H9 (cell line): ENCODE results near the gene XCL2. TPM values are rescaled to one million over a fixed set of nuclear protein-coding genes. Genes with fewer than 3 reads are reported as not detected.
"Not testable (repeated sequence)": the region's sequence is repeated elsewhere in the genome, so short reads cannot be mapped to it uniquely, and the experiment has no call there.

ENCODE experiments used
- DNase-seq: peaks from one replicate; pipeline ENCODE4 v3.0.0-alpha.2; 2017
- H2AFZ ChIP-seq: one replicate; pipeline ENCODE4 v1.6.1; 2013; ENCODE audit warnings: mild to moderate bottlenecking, low read length, control low read depth, moderate library complexity
- H2AK5ac ChIP-seq: 2 replicates; pipeline ENCODE4 v1.6.1; 2013; ENCODE audit warnings: low read length, control low read depth, mixed read lengths; ENCODE audit not compliant: insufficient read length
- H2BK120ac ChIP-seq: one replicate; pipeline ENCODE4 v1.6.1; 2013; ENCODE audit warnings: low read depth, mild to moderate bottlenecking, low read length, control low read depth, inconsistent platforms; ENCODE audit not compliant: poor library complexity, severe bottlenecking
- H2BK12ac ChIP-seq: 2 replicates; pipeline ENCODE4 v1.6.1; 2013; ENCODE audit warnings: low read length, control low read depth, mixed read lengths, low read depth; ENCODE audit not compliant: insufficient read length
- H2BK15ac ChIP-seq: 2 replicates; pipeline ENCODE4 v1.6.1; 2013; ENCODE audit warnings: low read depth, low read length, control low read depth
- H2BK20ac ChIP-seq: one replicate; pipeline ENCODE4 v1.6.1; 2013; ENCODE audit warnings: low read depth, mild to moderate bottlenecking, low read length, control low read depth, inconsistent platforms; ENCODE audit not compliant: poor library complexity, severe bottlenecking
- H2BK5ac ChIP-seq: 2 replicates; pipeline ENCODE4 v1.6.1; 2013; ENCODE audit warnings: low read length, control low read depth, mixed read lengths; ENCODE audit not compliant: insufficient read length
- H3K14ac ChIP-seq: 2 replicates; pipeline ENCODE4 v1.6.1; 2013; ENCODE audit warnings: low read length, control low read depth; ENCODE audit not compliant: insufficient read depth
- H3K18ac ChIP-seq: 2 replicates; pipeline ENCODE4 v1.6.1; 2013; ENCODE audit warnings: low read depth, mild to moderate bottlenecking, mixed read lengths, low read length, control low read depth; ENCODE audit not compliant: insufficient read length
- H3K23ac ChIP-seq: 2 replicates; pipeline ENCODE4 v1.6.1; 2013; ENCODE audit warnings: low read length, control low read depth, mixed read lengths, low read depth; ENCODE audit not compliant: insufficient read length
- H3K23me2 ChIP-seq: 2 replicates; pipeline ENCODE4 v1.6.1; 2013; ENCODE audit warnings: low read depth, mild to moderate bottlenecking, mixed read lengths, low read length, control low read depth; ENCODE audit not compliant: insufficient read length, poor library complexity, severe bottlenecking
- H3K27ac ChIP-seq: 2 replicates; pipeline ENCODE4 v1.5.1; 2013; ENCODE audit warnings: low read length, control low read depth, mixed read lengths, low read depth; ENCODE audit not compliant: insufficient read length
- H3K27me3 ChIP-seq: 2 replicates; pipeline ENCODE4 v1.6.1; 2013; ENCODE audit warnings: low read length, control low read depth, inconsistent platforms; ENCODE audit not compliant: insufficient read depth
- H3K4ac ChIP-seq: 2 replicates; pipeline ENCODE4 v1.6.1; 2013; ENCODE audit warnings: low read depth, mild to moderate bottlenecking, control low read depth, inconsistent platforms, low read length, moderate library complexity
- H3K4me1 ChIP-seq: 2 replicates; pipeline ENCODE4 v1.6.1; 2013; ENCODE audit warnings: low read length, control low read depth, inconsistent platforms; ENCODE audit not compliant: insufficient read depth
- H3K4me2 ChIP-seq: 2 replicates; pipeline ENCODE4 v1.6.1; 2013; ENCODE audit warnings: low read length, control low read depth, mixed read lengths; ENCODE audit not compliant: insufficient read length, insufficient read depth
- H3K56ac ChIP-seq: 2 replicates; pipeline ENCODE4 v1.6.1; 2013; ENCODE audit warnings: low read depth, mild to moderate bottlenecking, mixed read lengths, low read length, control low read depth; ENCODE audit not compliant: insufficient read length
- H3K79me1 ChIP-seq: 2 replicates; pipeline ENCODE4 v1.6.1; 2013; ENCODE audit warnings: low read depth, mild to moderate bottlenecking, moderate library complexity, low read length, control low read depth, inconsistent platforms; ENCODE audit not compliant: insufficient read depth, poor library complexity, severe bottlenecking
- H3K79me2 ChIP-seq: 2 replicates; pipeline ENCODE4 v1.6.1; 2013; ENCODE audit warnings: low read length, control low read depth, inconsistent platforms; ENCODE audit not compliant: insufficient read depth
- H3K9ac ChIP-seq: 2 replicates; pipeline ENCODE4 v1.6.1; 2013; ENCODE audit warnings: low read length, control low read depth, mixed read lengths; ENCODE audit not compliant: insufficient read length; ENCODE audit errors: extremely low read depth
- H3K9me3 ChIP-seq: one replicate; pipeline ENCODE4 v1.6.1; 2013; ENCODE audit warnings: low read depth, low read length, inconsistent platforms; ENCODE audit not compliant: control insufficient read depth
- H3T11ph ChIP-seq: one replicate; pipeline ENCODE4 v1.6.1; 2013; ENCODE audit warnings: mild to moderate bottlenecking, low read length, control low read depth, inconsistent platforms
- H4K20me1 ChIP-seq: one replicate; pipeline ENCODE4 v1.6.1; 2013; ENCODE audit not compliant: control insufficient read depth, insufficient read length, insufficient read depth
- H4K5ac ChIP-seq: 2 replicates; pipeline ENCODE4 v1.6.1; 2013; ENCODE audit warnings: low read depth, mild to moderate bottlenecking, mixed read lengths, low read length, control low read depth; ENCODE audit not compliant: insufficient read length
- H4K8ac ChIP-seq: replicated peaks from 2 replicates; pipeline ENCODE4 v1.6.1; 2013; ENCODE audit warnings: low read length, control low read depth, mixed read lengths, low read depth; ENCODE audit not compliant: insufficient read length
- H4K91ac ChIP-seq: 2 replicates; pipeline ENCODE4 v1.6.1; 2013; ENCODE audit warnings: low read depth, mild to moderate bottlenecking, moderate library complexity, mixed read lengths, low read length, control low read depth; ENCODE audit not compliant: insufficient read length
- H3K27ac Mint-ChIP-seq, 3 experiments: 2 replicates in 2 of 3; 3 replicates in 1 of 3; pipeline ENCODE4 v1.8.0; 2020 to 2021; ENCODE audit warnings: mixed read lengths in 3 of 3, mild to moderate bottlenecking in 1 of 3, moderate library complexity in 1 of 3
- H3K27me3 Mint-ChIP-seq: 2 replicates; pipeline ENCODE4 v1.8.0; 2021; ENCODE audit warnings: low read depth, mild to moderate bottlenecking, moderate library complexity, mixed read lengths
- H3K36me3 Mint-ChIP-seq, 3 experiments: 2 replicates in 2 of 3; 3 replicates in 1 of 3; pipeline ENCODE4 v1.8.0; 2020 to 2021; ENCODE audit warnings: low read depth in 3 of 3, mixed read lengths in 3 of 3; ENCODE audit not compliant: insufficient read depth in 1 of 3
- H3K4me1 Mint-ChIP-seq, 2 experiments: 2 replicates each; pipeline ENCODE4 v1.8.0; 2020; ENCODE audit warnings: mixed read lengths in 2 of 2
- H3K4me3 Mint-ChIP-seq, 2 experiments: 2 replicates in 1 of 2; 3 replicates in 1 of 2; pipeline ENCODE4 v1.8.0; 2020 to 2021; ENCODE audit warnings: mild to moderate bottlenecking in 2 of 2, mixed read lengths in 2 of 2, moderate library complexity in 1 of 2
- H3K9me3 Mint-ChIP-seq, 2 experiments: 2 replicates in 1 of 2; 3 replicates in 1 of 2; pipeline ENCODE4 v1.8.0; 2020; ENCODE audit warnings: mild to moderate bottlenecking in 2 of 2, mixed read lengths in 2 of 2, moderate library complexity in 1 of 2
- WGBS: extraction: QIAGEN DNeasy Blood & Tissue Kit; methylation state at CpG from one replicate; pipeline ENCODE4 v1.1.7; 2013; ENCODE audit warnings: missing lambda C conversion rate, low lambda C conversion rate, mixed read lengths; ENCODE audit not compliant: insufficient read length; ENCODE audit errors: extremely low coverage; 5-methylcytosine and 5-hydroxymethylcytosine counted together
- total RNA-seq: library from RNA; stranded (reverse); gene quantifications from 2 replicates; pipeline ENCODE4 v1.2.1, GENCODE V29; 2021

XCL2 gene
- total RNA-seq, 1 experiment from 2014 or later: not detected

DNA sequence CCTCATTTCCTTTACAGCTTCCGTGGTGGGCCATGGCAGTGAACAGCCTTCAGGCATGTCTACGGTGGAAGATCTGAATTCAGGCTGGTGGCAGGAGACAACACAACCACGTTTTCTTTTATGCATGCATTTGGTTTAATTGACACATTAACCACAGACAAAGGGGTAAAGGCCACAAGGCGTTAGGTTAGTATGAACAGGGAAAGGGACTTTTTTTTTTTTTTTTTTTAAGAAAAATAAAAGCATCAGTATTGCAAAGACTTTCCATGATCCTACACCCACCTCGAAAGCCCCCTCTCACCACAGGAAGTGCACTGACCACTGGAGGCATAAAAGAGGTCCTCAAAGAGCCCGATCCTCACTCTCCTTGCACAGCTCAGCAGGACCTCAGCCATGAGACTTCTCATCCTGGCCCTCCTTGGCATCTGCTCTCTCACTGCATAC, 32.5 kb upstream of the XCL2 start, which contains the start of gene XCL1:
XCL1 (plus strand) TSS at position 361 of the 444 bp plus-strand sequence; CDS start at position 394, 33 bp downstream.
- not testable (repeated sequence) for H3K9me3 Mint-ChIP-seq
- no CpG with 5 or more reads among the region's 6 CpGs for WGBS

More for the DNA sequence above, 32.5 kb upstream of the XCL2 start, which contains the start of gene XCL1:
- H3K14ac ChIP-seq, H2BK12ac ChIP-seq, H2AFZ ChIP-seq, H3K23me2 ChIP-seq, H3K27me3 ChIP-seq, H3K27me3 Mint-ChIP-seq, H3K36me3 Mint-ChIP-seq, H3K18ac ChIP-seq, H3K79me1 ChIP-seq, H3K4me3 Mint-ChIP-seq, H2BK5ac ChIP-seq, H3K23ac ChIP-seq, H2BK15ac ChIP-seq, H4K5ac ChIP-seq, H3K4me2 ChIP-seq, H3K56ac ChIP-seq, H4K20me1 ChIP-seq, H4K8ac ChIP-seq, H3K4me1 Mint-ChIP-seq, H3K79me2 ChIP-seq, H3K9ac ChIP-seq, DNase-seq, H3K27ac Mint-ChIP-seq, H3T11ph ChIP-seq, H3K4ac ChIP-seq, H2AK5ac ChIP-seq, H3K9me3 ChIP-seq, H2BK120ac ChIP-seq, H3K27ac ChIP-seq, H4K91ac ChIP-seq, H2BK20ac ChIP-seq, H3K4me1 ChIP-seq: not testable (repeated sequence)
